ENCODE measurements around the gene ARHGEF28. TPM values are rescaled to one million over a fixed set of nuclear protein-coding genes. Genes with fewer than 3 reads are reported as not detected.
A peak's percentile ranks its signal among the peaks of the same experiment; 100 is the strongest.

The ARHGEF28 gene
- total and polyA plus RNA-seq, 2 of the 4 experiments (the other 2 are of a cell fraction), result 3.6 to 16.0 TPM

GRCh38 chr5:73759771-73760170 is 133.8 kb downstream of the ARHGEF28 start:
- H3K36me3 ChIP-seq (ENCODE audit: control insufficient read depth, insufficient read depth, low read length), result no peaks in the 10 kb centered on the region
- in situ Hi-C loops (cut with MboI; ENCODE audit: low sequenced_read_pairs), result no loop called here

More at GRCh38 chr5:73759771-73760170, 133.8 kb downstream of the ARHGEF28 start:
- H2AK9ac ChIP-seq (replicated peaks; ENCODE audit: low read depth, low read length, poor library complexity), result no peak overlapping the region
- peak overlapping the region; percentile 39; the same call in 1 of the 2 replicates for H3K27ac ChIP-seq (ENCODE audit: insufficient read depth, low read length)
- ChIA-PET CTCF (interaction anchor here (0.7 to 1.1 kb wide), 2 partner anchors 25 to 34 kb away, joined by 3 to 4 read pairs; no protein-coding TSS in a partner anchor), POLR2A (ENCODE audit: unreplicated experiment) (no interaction called here)
- ATAC-seq (ENCODE audit: low read depth), result peak; percentile 69
- no peak overlapping the region for H4K5ac ChIP-seq (ENCODE audit: low read depth, low read length)
- peak overlapping the region; percentile 2; the same call in 1 of the 2 replicates for H3K18ac ChIP-seq (ENCODE audit: low read depth, low read length)
- peaks cover 3% of the 10 kb centered on the region for H3K9me1 ChIP-seq (ENCODE audit: insufficient read depth, low read length)
- no peak overlapping the region for H3K23ac ChIP-seq (ENCODE audit: low read depth, low read length)
- no peak overlapping the region for H2BK20ac ChIP-seq (ENCODE audit: low read depth, low read length)
- H2BK15ac ChIP-seq (ENCODE audit: low read depth, low read length), result peak overlapping the region; percentile 49; the same call in 2 of the 3 replicates
- no peak overlapping the region for H2AK5ac ChIP-seq (ENCODE audit: low read depth, low read length)
- H3K4me1 ChIP-seq (ENCODE audit: control insufficient read depth, insufficient read depth, low read length), result peaks cover 2% of the 10 kb centered on the region; the same call in 1 of the 2 replicates
- H3K14ac ChIP-seq (replicated peaks; ENCODE audit: low read depth, low read length), result 0 out of 2 replicates have a peak overlapping the region, but pooled peaks have one; percentile 8
- no peak overlapping the region for H3K56ac ChIP-seq (ENCODE audit: extremely low read depth, insufficient read depth, low read length)
- no peak overlapping the region for H3K4me3 ChIP-seq (ENCODE audit: insufficient read depth, low read depth, low read length)
- H3K79me1 ChIP-seq (ENCODE audit: low read depth in 1 of 2, low read length in 2 of 2), result peaks cover 0 to 24% of the 10 kb centered on the region in 2 experiments; a peak in 2 of 4 replicates
- peak overlapping the region; percentile 4; the same call in 1 of the 2 replicates for H2BK120ac ChIP-seq (ENCODE audit: low read depth, low read length)
- no peaks in the 10 kb centered on the region for H3K27me3 ChIP-seq (ENCODE audit: control insufficient read depth, insufficient read depth, low read length)
- no TSS peak for BruUV-seq (replicated peaks)
- peak overlapping the region; percentile 35 for H2BK5ac ChIP-seq (ENCODE audit: low read depth, low read length, poor library complexity, severe bottlenecking)
- dilution Hi-C loops (cut with HindIII; ENCODE audit: low sequenced_read_pairs, unreplicated experiment), result no loop called here
- H4K91ac ChIP-seq (ENCODE audit: insufficient read depth, low read depth, low read length), result 0 out of 2 replicates have a peak overlapping the region, but pooled peaks have one; percentile 16
- TF ChIP-seq CTCF (conservative IDR thresholded peaks at IDR 0.05; ENCODE audit: low read depth, low read length) (no peak), RFX5 (IDR thresholded peaks at IDR 0.05; ENCODE audit: low read depth, low read length) (no peak), POLR2A (IDR thresholded peaks at IDR 0.05; ENCODE audit: low read depth, low read length) (no peak), MXI1 (IDR thresholded peaks at IDR 0.05; ENCODE audit: borderline replicate concordance, low read depth, low read length) (no peak), RAD21 (IDR thresholded peaks at IDR 0.05; ENCODE audit: low read length) (no peak), MAZ (IDR thresholded peaks at IDR 0.05; ENCODE audit: borderline replicate concordance, low read depth, low read length) (no peak), CHD1 (IDR thresholded peaks at IDR 0.05; ENCODE audit: low read depth, low read length) (no peak), SMC3 (IDR thresholded peaks at IDR 0.05; ENCODE audit: low read depth, low read length) (no peak), BHLHE40 (IDR thresholded peaks at IDR 0.05; ENCODE audit: low read depth, low read length) (no peak), RCOR1 (IDR thresholded peaks at IDR 0.05; ENCODE audit: insufficient replicate concordance, low read length) (no peak), MAFK (IDR thresholded peaks at IDR 0.05; ENCODE audit: low read depth, low read length) (no peak), CEBPB (IDR thresholded peaks at IDR 0.05; ENCODE audit: low read depth, low read length) (no peak), FOS (IDR thresholded peaks at IDR 0.05; ENCODE audit: low read depth, low read length) (no peak), ELK1 (IDR thresholded peaks at IDR 0.05; ENCODE audit: borderline replicate concordance, low read depth, low read length) (no peak), USF2 (IDR thresholded peaks at IDR 0.05; ENCODE audit: low read depth, low read length) (no peak)
- H4K8ac ChIP-seq (ENCODE audit: low read depth in 2 of 2, low read length in 2 of 2), result peak overlapping the region; percentile 22 to 38; a peak in 2 of 4 replicates
- no peak overlapping the region for H2AFZ ChIP-seq (replicated peaks; ENCODE audit: low read length, poor library complexity)
- H4K20me1 ChIP-seq (ENCODE audit: insufficient read depth, low read length), result no peaks in the 10 kb centered on the region
- peak; percentile 45 for DNase-seq
- H3K4ac ChIP-seq (ENCODE audit: low read depth, low read length), result peak overlapping the region; percentile 3; the same call in 1 of the 2 replicates
- no peaks in the 10 kb centered on the region for H3K9me3 ChIP-seq (ENCODE audit: control insufficient read depth, insufficient read depth, low read length)
- peak overlapping the region; percentile 16; the same call in 1 of the 2 replicates for H3K4me2 ChIP-seq (ENCODE audit: low read depth, low read length)
- WGBS, 2 experiments (ENCODE audit: extremely low coverage in 2 of 2, insufficient read length in 1 of 2), result 0% methylated on average over 1 of the region's 1 CpG; no CpG with 5 or more reads in 1 of the 2 experiments
- H3K9ac ChIP-seq (ENCODE audit: low read depth, low read length), result peak overlapping the region; percentile 26; the same call in 1 of the 2 replicates
- intact Hi-C loops (cut with micrococcal nuclease), result no loop called here
